Mucosa of rectum (tissue), 2 donors: ENCODE measurements around the gene KCNJ9.

ENCODE experiments used
- H3K27ac ChIP-seq, 2 donors: one replicate each; pipeline ENCODE4 v1.7.0; 2013; ENCODE audit warnings: inconsistent platforms in 2 of 2, low read depth in 2 of 2, low read length in 2 of 2
- H3K27me3 ChIP-seq, 2 donors: one replicate each; pipeline ENCODE4 v1.7.0; 2013; ENCODE audit warnings: low read length in 2 of 2; ENCODE audit not compliant: control insufficient read depth in 2 of 2, insufficient read depth in 2 of 2
- H3K36me3 ChIP-seq, 2 donors: one replicate each; pipeline ENCODE4 v1.7.0; 2013; ENCODE audit warnings: low read length in 2 of 2; ENCODE audit not compliant: control insufficient read depth in 2 of 2, insufficient read depth in 2 of 2
- H3K4me1 ChIP-seq, 2 donors: one replicate each; pipeline ENCODE4 v1.7.0; 2013; ENCODE audit warnings: low read length in 2 of 2, mild to moderate bottlenecking in 1 of 2; ENCODE audit not compliant: control insufficient read depth in 2 of 2, insufficient read depth in 2 of 2
- H3K4me3 ChIP-seq, 2 donors: one replicate each; pipeline ENCODE4 v1.7.0; 2013; ENCODE audit warnings: low read length in 2 of 2
- H3K9ac ChIP-seq, 2 donors: one replicate each; pipeline ENCODE4 v1.7.0; 2013; ENCODE audit warnings: low read length in 2 of 2, low read depth in 1 of 2, mild to moderate bottlenecking in 1 of 2
- H3K9me3 ChIP-seq, 2 donors: one replicate each; pipeline ENCODE4 v1.7.0; 2013; ENCODE audit warnings: low read length in 2 of 2; ENCODE audit not compliant: control insufficient read depth in 2 of 2
- donor health status: healthy.
- donor health status: Normal muscosa, but diverticular disease.

The KCNJ9 gene

DNA sequence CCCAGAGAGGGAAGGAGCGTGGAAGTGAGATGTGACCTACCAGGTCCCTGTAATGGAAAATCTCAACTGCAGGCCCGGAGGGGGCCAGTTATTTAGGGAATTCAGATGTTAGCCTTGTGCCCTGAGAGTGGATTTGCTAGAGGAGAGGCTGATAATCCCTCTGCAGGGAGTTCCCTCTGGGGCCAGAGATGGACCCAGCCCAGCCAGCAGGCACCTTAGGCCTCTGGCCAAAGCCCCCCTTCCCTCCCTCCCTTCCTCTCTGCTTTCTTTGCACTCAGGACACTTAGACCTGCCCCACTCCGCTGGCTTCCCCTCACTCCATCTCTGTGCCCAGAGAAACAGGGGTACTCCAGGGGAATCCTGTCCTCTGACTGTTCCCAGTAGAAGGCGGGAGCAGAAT lies 32.7 kb downstream of the KCNJ9 start:
- Histone ChIP-seq H3K4me3 (no peak overlapping the region), H3K9me3 (no peaks in the 10 kb centered on the region), H3K27ac (no peak overlapping the region), H3K9ac (no peak overlapping the region), H3K36me3 (no peaks in the 10 kb centered on the region), H3K4me1 (no peaks in the 10 kb centered on the region), H3K27me3 (peaks cover 6 to 9% of the 10 kb centered on the region in 2 donors)

- Histone ChIP-seq H3K4me1 (no peaks in the 10 kb centered on the region), H3K9me3 (no peaks in the 10 kb centered on the region), H3K27ac (peak within 1 kb of the TSS in 1 of 2 donors; percentile 17), H3K4me3 (peak within 1 kb of the TSS; percentile 24 to 42), H3K36me3 (no peaks in the 10 kb centered on the region), H3K9ac (no peak within 1 kb of the TSS), H3K27me3 (peaks cover 6 to 9% of the 10 kb centered on the region in 2 donors)
Observed at GRCh38 chr1:160115545-160116282, 34.4 kb downstream of the KCNJ9 start, which contains the start of gene ATP1A2. Gene ATP1A2 (plus strand): TSS chr1:160115759. CDS start chr1:160115862, 103 bp downstream.

- no peaks in the 10 kb centered on the region for H3K9me3 ChIP-seq
- H3K27ac ChIP-seq, result peak overlapping the region in 1 of 2 donors; percentile 17
- H3K27me3 ChIP-seq, result peaks cover 6 to 9% of the 10 kb centered on the region in 2 donors
- H3K4me3 ChIP-seq, result peak overlapping the region; percentile 17 to 42
- no peak overlapping the region for H3K9ac ChIP-seq
- H3K36me3 ChIP-seq, result no peaks in the 10 kb centered on the region
- no peaks in the 10 kb centered on the region for H3K4me1 ChIP-seq
Observed at GRCh38 chr1:160116283-160117147, 35.2 kb downstream of the KCNJ9 start.

DNA sequence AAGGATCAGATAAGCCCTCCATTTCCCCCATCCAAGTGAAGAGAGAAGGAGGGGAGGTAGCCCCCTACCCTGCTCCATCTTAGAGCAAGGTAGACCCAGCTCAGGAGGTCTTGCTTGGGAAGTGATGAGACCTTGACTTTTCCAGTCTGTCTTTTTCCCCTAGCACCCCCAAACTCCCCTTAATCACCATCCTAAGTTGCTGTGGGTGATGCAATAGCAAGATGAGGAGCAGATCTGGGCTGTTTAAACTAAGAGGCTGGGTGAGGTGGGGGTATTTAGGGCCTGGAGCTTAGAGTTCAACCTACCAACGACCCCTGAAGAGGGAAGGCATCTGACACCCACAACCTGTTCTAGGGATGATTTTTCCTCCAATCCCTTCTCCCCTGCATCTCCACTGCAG lies 36.0 kb downstream of the KCNJ9 start:
- Histone ChIP-seq H3K4me3 (peak overlapping the region in 1 of 2 donors; percentile 42), H3K27ac (no peak overlapping the region), H3K36me3 (no peaks in the 10 kb centered on the region), H3K9ac (no peak overlapping the region), H3K27me3 (peaks cover 6 to 9% of the 10 kb centered on the region in 2 donors), H3K9me3 (no peaks in the 10 kb centered on the region), H3K4me1 (no peaks in the 10 kb centered on the region)

DNA sequence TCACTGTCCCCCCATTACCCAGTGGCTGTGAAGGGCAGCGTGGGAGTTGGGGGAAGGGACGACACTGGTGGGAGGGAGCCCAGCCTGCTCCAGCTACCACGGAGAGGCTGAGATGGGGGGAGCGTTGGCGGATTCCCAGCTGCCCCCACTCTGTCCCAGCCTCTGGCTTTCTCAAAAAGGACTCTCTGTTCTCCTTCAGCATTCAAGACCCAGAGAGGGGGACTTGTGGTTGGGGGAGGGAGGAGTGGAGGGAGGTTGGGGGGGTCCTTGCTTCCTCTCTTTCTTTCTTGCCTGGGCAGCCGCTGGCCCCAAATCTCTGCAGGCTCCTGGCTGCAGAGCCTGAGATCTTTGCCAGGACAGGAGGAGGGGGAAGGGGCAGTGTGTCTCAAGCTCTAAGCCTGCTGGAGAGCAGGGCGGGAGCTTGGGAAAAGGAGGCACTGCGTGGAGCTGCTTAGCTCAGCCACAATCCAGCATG lies 36.4 kb downstream of the KCNJ9 start:
- Histone ChIP-seq H3K9ac (no peak overlapping the region), H3K4me1 (no peaks in the 10 kb centered on the region), H3K36me3 (no peaks in the 10 kb centered on the region), H3K9me3 (no peaks in the 10 kb centered on the region), H3K27ac (no peak overlapping the region), H3K4me3 (no peak overlapping the region), H3K27me3 (peaks cover 6 to 9% of the 10 kb centered on the region in 2 donors)

DNA sequence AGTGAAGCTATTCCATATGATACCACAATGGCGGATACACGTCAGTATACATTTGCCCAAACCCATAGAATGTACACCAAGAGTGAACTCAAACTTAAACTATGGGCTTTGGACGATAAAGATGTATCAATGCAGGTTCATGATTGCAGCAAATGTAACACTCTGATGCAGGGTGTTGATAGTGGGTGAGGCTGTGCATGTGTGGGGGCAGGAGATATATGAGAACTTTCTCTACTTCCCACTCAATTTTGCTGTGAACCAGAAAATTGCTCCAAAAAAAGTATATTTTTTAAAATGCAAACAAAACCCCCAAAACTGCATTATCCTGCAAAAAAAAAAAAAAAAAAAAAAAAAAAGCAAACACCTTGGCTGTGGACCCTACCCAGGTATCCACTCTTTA lies 37.6 kb downstream of the KCNJ9 start:
- Histone ChIP-seq H3K4me3 (no peak overlapping the region), H3K9ac (no peak overlapping the region), H3K4me1 (no peaks in the 10 kb centered on the region)

DNA sequence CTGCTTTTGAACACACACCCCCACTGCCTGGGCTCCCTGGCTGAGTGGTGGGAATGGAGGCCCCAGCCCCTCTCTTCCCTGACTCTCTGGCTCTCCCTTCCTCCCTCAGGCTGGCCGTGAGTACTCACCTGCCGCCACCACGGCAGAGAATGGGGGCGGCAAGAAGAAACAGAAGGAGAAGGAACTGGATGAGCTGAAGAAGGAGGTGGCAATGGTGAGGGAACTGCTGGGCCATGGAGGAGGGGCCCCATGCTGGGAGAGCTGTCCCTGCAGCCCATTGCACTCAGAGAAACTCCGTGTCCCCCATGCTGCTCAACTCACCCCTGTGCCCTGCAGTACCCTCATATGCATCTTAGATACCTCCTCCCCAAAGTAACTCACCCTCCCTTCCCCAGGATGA lies 39.5 kb downstream of the KCNJ9 start:
- Histone ChIP-seq H3K27ac (no peak overlapping the region), H3K27me3 (peaks cover 5 to 6% of the 10 kb centered on the region in 2 donors), H3K4me3 (no peak overlapping the region), H3K9me3 (no peaks in the 10 kb centered on the region), H3K4me1 (no peaks in the 10 kb centered on the region), H3K36me3 (no peaks in the 10 kb centered on the region), H3K9ac (no peak overlapping the region)

More for the DNA sequence above, 37.6 kb downstream of the KCNJ9 start:
- Histone ChIP-seq H3K9me3 (no peaks in the 10 kb centered on the region), H3K27ac (no peak overlapping the region), H3K36me3 (no peaks in the 10 kb centered on the region), H3K27me3 (peaks cover 6 to 9% of the 10 kb centered on the region in 2 donors)

DNA sequence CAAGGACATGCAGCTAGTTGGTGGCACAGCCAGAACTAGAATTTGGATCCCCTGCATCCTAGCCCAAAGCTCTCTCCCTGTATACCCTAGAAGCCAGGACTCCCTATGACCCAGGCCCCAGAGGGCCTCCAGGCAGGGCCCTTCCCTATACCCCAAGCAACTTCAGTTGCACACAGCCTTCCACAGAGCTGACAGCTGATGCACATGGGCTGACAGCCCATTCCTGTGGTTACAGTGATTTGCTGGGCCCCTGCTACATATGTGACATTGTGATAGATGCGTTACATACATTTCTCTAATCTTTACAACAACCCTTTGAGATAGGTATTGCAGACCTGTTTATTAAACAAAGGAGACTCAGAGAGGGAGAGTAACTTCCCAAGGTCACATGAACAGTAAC lies 40.0 kb downstream of the KCNJ9 start:
- Histone ChIP-seq H3K27me3 (peaks cover 5 to 6% of the 10 kb centered on the region in 2 donors), H3K36me3 (no peaks in the 10 kb centered on the region), H3K27ac (no peak overlapping the region), H3K4me1 (no peaks in the 10 kb centered on the region), H3K4me3 (no peak overlapping the region), H3K9ac (no peak overlapping the region), H3K9me3 (no peaks in the 10 kb centered on the region)

DNA sequence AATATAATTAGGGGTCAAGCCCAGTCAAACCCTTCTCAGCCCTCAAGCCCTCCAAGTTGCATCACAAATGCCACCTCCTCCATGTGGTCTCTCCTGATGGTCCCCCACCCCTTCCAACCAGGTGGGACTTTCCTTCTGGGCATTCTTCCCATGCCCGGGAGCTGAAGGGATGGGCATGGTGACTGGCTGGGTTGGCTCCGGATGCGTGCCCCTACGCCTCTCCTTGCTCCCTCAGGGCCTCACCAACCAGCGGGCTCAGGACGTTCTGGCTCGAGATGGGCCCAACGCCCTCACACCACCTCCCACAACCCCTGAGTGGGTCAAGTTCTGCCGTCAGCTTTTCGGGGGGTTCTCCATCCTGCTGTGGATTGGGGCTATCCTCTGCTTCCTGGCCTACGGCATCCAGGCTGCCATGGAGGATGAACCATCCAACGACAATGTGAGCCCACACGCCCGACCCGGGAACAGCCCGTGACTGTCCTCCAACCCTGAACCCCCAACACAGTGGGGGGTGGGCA lies 41.7 kb downstream of the KCNJ9 start:
- no peak overlapping the region for H3K4me3 ChIP-seq
- H3K9ac ChIP-seq, result no peak overlapping the region
- no peak overlapping the region for H3K27ac ChIP-seq
- H3K36me3 ChIP-seq, result no peaks in the 10 kb centered on the region
- no peaks in the 10 kb centered on the region for H3K27me3 ChIP-seq
- H3K4me1 ChIP-seq, result no peaks in the 10 kb centered on the region
- no peaks in the 10 kb centered on the region for H3K9me3 ChIP-seq

GRCh38 chr1:160123726-160124125 lies 42.4 kb downstream of the KCNJ9 start:
- Histone ChIP-seq H3K27me3 (no peaks in the 10 kb centered on the region), H3K9me3 (no peaks in the 10 kb centered on the region), H3K36me3 (no peaks in the 10 kb centered on the region), H3K4me3 (no peak overlapping the region), H3K27ac (no peak overlapping the region), H3K4me1 (no peaks in the 10 kb centered on the region), H3K9ac (no peak overlapping the region)
